K562 (cell line): ENCODE results near the gene C1orf146. TPM values are rescaled to one million over a fixed set of nuclear protein-coding genes. Genes with fewer than 3 reads are reported as not detected.

ENCODE experiments used
- ATAC-seq: fragments of 200-7000 bp; cut with Tn5 transposase; 3 replicates; pipeline ENCODE4 v1.9.1; 2020; ENCODE audit warnings: moderate library complexity
- BruUV-seq: library from RNA; stranded (reverse); fragments of 400-500 nt; replicated peaks from 2 replicates; lab custom pipeline; 2021; lab: Mats Ljungman, UMichigan
- CTCF ChIA-PET: fragments of 300-600 bp; formaldehyde crosslinking; extraction: SDS; loops from one replicate; lab custom pipeline; 2021; ENCODE audit warnings: low intra/inter-chr PET ratio; lab: Yijun Ruan, JAX
- POLR2A ChIA-PET: fragments of 300-600, 350-650 bp; sonication (Branson Sonifier 250); formaldehyde crosslinking; extraction: SDS; loops from one replicate; lab custom pipeline; 2021; ENCODE audit warnings: antibody characterized with exemption, inconsistent platforms; lab: Yijun Ruan, JAX
- DNase-seq, 4 experiments: peaks; one replicate each; pipeline versions ENCODE4 v3.0.0 to v3.0.0-alpha.2; 2011 to 2018; ENCODE audit warnings: low spot score in 3 of 4, mixed read lengths in 3 of 4; ENCODE audit errors: extremely low read depth in 1 of 4
- FAIRE-seq: peaks from 2 replicates; lab custom pipeline; 2011; peaks lifted over from hg19 to GRCh38; lab: Jason Lieb, UNC
- H2AFZ ChIP-seq: 2 replicates; pipeline ENCODE4 v1.6.0; 2011; ENCODE audit warnings: low read depth, low read length, control low read depth, inconsistent platforms
- H3K27ac ChIP-seq: fragments of 200-600 bp; 3 replicates; pipeline ENCODE4 v1.8.0; 2011; ENCODE audit warnings: low read depth, mild to moderate bottlenecking, control low read depth, inconsistent platforms, low read length, moderate library complexity, mixed read lengths; ENCODE audit errors: extremely low read depth
- H3K27me3 ChIP-seq, 2 experiments: fragments of 300-600 bp in 1 of 2; 2 replicates in 1 of 2; 3 replicates in 1 of 2; pipeline versions ENCODE4 v1.6.0 to v1.8.0; 2011; ENCODE audit warnings: inconsistent platforms in 2 of 2, low read length in 2 of 2, mild to moderate bottlenecking in 1 of 2, mixed read lengths in 1 of 2, moderate library complexity in 1 of 2; ENCODE audit not compliant: control insufficient read depth in 2 of 2, insufficient read depth in 2 of 2
- H3K36me3 ChIP-seq: fragments of 300-600 bp; 3 replicates; pipeline ENCODE4 v1.8.0; 2011; ENCODE audit warnings: mild to moderate bottlenecking, low read length, inconsistent platforms; ENCODE audit not compliant: control insufficient read depth, insufficient read depth
- H3K4me1 ChIP-seq, 2 experiments: fragments of 200-600 bp in 1 of 2; replicated peaks in 1 of 2; 2 replicates in 1 of 2; 3 replicates in 1 of 2; pipeline versions ENCODE4 v1.5.1 to v1.8.0; 2011; ENCODE audit warnings: inconsistent platforms in 2 of 2, low read length in 2 of 2, mild to moderate bottlenecking in 1 of 2, mixed read lengths in 1 of 2, moderate library complexity in 1 of 2; ENCODE audit not compliant: control insufficient read depth in 2 of 2, insufficient read depth in 2 of 2
- H3K4me2 ChIP-seq: 2 replicates; pipeline ENCODE4 v1.6.1; 2011; ENCODE audit warnings: low read length, control low read depth, inconsistent platforms, mixed read lengths; ENCODE audit not compliant: insufficient read depth
- H3K4me3 ChIP-seq: fragments of 200-600 bp; sonication (generic), shearing (Covaris generic); 2 replicates; pipeline ENCODE4 v1.5.1; 2016; ENCODE audit warnings: control low read depth, inconsistent platforms
- H3K79me2 ChIP-seq: fragments of 200-600 bp; 3 replicates; pipeline ENCODE4 v1.8.0; 2011; ENCODE audit warnings: low read length, inconsistent platforms; ENCODE audit not compliant: control insufficient read depth, insufficient read depth
- H3K9ac ChIP-seq, 2 experiments: 2 replicates each; pipeline versions ENCODE4 v1.6.0 to v1.6.1; 2011; ENCODE audit warnings: low read depth in 2 of 2, low read length in 2 of 2, control low read depth in 1 of 2, inconsistent platforms in 1 of 2, mild to moderate bottlenecking in 1 of 2, mixed read lengths in 1 of 2; ENCODE audit not compliant: insufficient read depth in 1 of 2
- H3K9me1 ChIP-seq: one replicate; pipeline ENCODE4 v1.6.0; 2011; ENCODE audit warnings: inconsistent platforms, mild to moderate bottlenecking, low read length, moderate library complexity; ENCODE audit not compliant: control insufficient read depth, insufficient read depth
- H3K9me3 ChIP-seq: replicated peaks from 2 replicates; pipeline ENCODE4 v1.5.1; 2011; ENCODE audit warnings: low read depth, low read length, inconsistent platforms; ENCODE audit not compliant: control insufficient read depth, insufficient read depth
- H4K20me1 ChIP-seq: replicated peaks from 2 replicates; pipeline ENCODE4 v1.6.1; 2011; ENCODE audit warnings: low read length, inconsistent platforms, mixed read lengths; ENCODE audit not compliant: control insufficient read depth, insufficient read depth
- KAT7 ChIP-seq: sonication (generic); formaldehyde crosslinking; IDR thresholded peaks from 2 replicates; pipeline ENCODE4 v1.8.0; 2022; ENCODE audit warnings: missing genetic modification reagents, mild to moderate bottlenecking, borderline replicate concordance
- MEIS2 ChIP-seq: fragments of 450-650 bp; IDR thresholded peaks from 2 replicates; pipeline ENCODE4 v1.6.1; 2014; ENCODE audit warnings: mild to moderate bottlenecking; ENCODE audit not compliant: partially characterized antibody
- WGBS: fragments of 100-300 bp; shearing (Covaris generic); methylation state at CpG from one replicate; pipeline ENCODE4 v1.1.6; 2016; ENCODE audit warnings: low coverage, mixed read lengths; ENCODE audit not compliant: insufficient coverage; ENCODE audit errors: missing lambda C conversion rate; 5-methylcytosine and 5-hydroxymethylcytosine counted together
- in situ Hi-C: fragments of 300-500 bp; cut with MboI; formaldehyde crosslinking; loops from 4 replicates; pipeline ENCODE4 v1.15.0; 2018; ENCODE audit warnings: inconsistent platforms, mixed read lengths
- intact Hi-C: fragments of 100-400 bp; cut with micrococcal nuclease; formaldehyde crosslinking; loops from 2 replicates; pipeline ENCODE4 v1.14.2; 2022
- polyA plus RNA-seq, 8 experiments: library from polyadenylated mRNA; depleted of rRNA in 4 of 8; stranded (reverse) in 5 of 8; unstranded in 3 of 8; fragments of >200 nt; fragmentation: Nextera tagmentation in 2 of 8; fragmentation: Illumina TruSeq in 1 of 8; extraction: Ambion mirVana in 2 of 8; extraction: Trizol in 1 of 8; gene quantifications; 2 replicates each; pipeline versions ENCODE4 v1.2.1 to v1.2.3, GENCODE V29; 2011 to 2014; ENCODE audit warnings: inconsistent platforms in 1 of 8, missing spikeins in 1 of 8
- total RNA-seq, 7 experiments: library from RNA; depleted of rRNA in 6 of 7; stranded (reverse); fragments of >200 nt in 6 of 7; fragmentation: Illumina TruSeq in 2 of 7; extraction: Trizol in 2 of 7; gene quantifications; 2 replicates each; pipeline versions ENCODE4 v1.2.1 to v1.2.3, GENCODE V29; 2011 to 2021; ENCODE audit warnings: low replicate concordance in 1 of 7
- TF ChIP-seq, protein P1 (sequence below), 3 experiments: fragments of 200-800 bp in 1 of 3; sonication (Bioruptor generic) in 1 of 3; sonication (generic) in 1 of 3; formaldehyde crosslinking in 1 of 3; IDR thresholded peaks; 2 replicates each; pipeline versions ENCODE4 v1.6.1 to v1.8.0; 2016 to 2022; ENCODE audit warnings: mild to moderate bottlenecking in 2 of 3, missing compliant biosample characterization in 2 of 3, missing genetic modification characterization in 2 of 3, missing genetic modification reagents in 1 of 3

Gene C1orf146
- total and polyA plus RNA-seq, 9 of the 15 experiments (the other 6 are each of a cell fraction or from before 2014, with no cell fraction given), result 0.10 TPM; not detected in 8

DNA sequence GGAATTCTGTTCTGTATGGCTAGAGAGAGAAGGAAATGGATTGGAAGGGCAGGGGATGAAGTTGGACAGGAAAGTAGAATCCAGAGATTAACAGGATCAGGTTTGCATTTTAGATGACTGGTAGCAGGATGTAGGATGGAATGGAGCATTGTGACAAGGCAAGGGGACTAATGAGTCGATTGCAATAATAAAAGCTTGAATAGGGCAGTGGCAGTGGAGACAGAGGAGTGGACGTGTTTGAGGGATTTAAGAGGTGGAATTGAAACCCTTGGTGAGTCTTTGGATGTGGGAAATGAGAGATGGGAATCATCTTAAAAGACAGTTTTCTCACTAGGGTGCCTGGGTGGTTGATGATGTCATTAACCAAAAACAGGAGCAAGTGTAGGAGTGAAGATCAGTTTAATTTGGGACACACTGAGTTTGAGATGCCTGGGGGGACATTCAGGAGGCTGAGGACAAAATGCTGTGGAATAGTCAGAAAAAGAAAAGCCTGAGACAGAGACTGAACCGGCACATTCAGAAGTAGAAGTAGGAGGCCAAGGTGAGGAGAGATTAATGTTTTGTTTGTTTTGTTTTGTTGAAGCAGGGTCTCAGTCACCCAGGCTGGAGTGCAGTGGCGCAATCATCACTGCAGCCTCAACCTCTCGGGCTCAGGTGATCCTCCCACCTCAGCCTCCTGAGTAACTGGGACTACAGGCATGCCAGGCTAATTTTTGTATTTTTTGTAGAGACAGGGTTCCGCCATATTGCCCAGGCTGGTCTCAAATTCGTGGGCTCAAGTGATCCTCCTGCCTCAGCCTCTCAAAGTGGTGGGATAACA, 29.1 kb upstream of the C1orf146 start:
- POLR2A ChIA-PET, result interaction anchor here (0.8 to 1.2 kb wide), 2 partner anchors 12 to 178 kb away, joined by 3 to 4 read pairs; no protein-coding TSS in a partner anchor
- TF ChIP-seq MEIS2 (peak; percentile 3), KAT7 (CRISPR knock-in tag) (no peak)
- TF ChIP-seq, protein P1, sequence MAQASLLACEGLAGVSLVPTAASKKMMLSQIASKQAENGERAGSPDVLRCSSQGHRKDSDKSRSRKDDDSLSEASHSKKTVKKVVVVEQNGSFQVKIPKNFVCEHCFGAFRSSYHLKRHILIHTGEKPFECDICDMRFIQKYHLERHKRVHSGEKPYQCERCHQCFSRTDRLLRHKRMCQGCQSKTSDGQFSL (CRISPR knock-in tag; IDR thresholded peaks at IDR 0.05), result no peak
- TF ChIP-seq, protein P1 (tag; IDR thresholded peaks at IDR 0.05), result no peak
- TF ChIP-seq, all 486 proteins: peak for 1
- Histone ChIP-seq H3K9me1 (no peaks in the 10 kb centered on the region), H3K36me3 (no peaks in the 10 kb centered on the region), H3K9ac (no peak overlapping the region), H3K4me3 (no peak overlapping the region), H3K4me1 (no peaks in the 10 kb centered on the region), H3K9me3 (no peaks in the 10 kb centered on the region), H4K20me1 (no peaks in the 10 kb centered on the region), H2AFZ (no peak overlapping the region), H3K79me2 (no peaks in the 10 kb centered on the region), H3K27ac (no peak overlapping the region), H3K4me2 (no peak overlapping the region), H3K27me3 (peaks cover 6 to 19% of the 10 kb centered on the region in 2 experiments)
- in situ Hi-C loops (no loop called here), intact Hi-C loops (loop anchor here (10.0 kb wide), 1 partner anchor 194 kb away; no protein-coding TSS in a partner anchor)
- ATAC-seq (no peak), DNase-seq (no peak), FAIRE-seq (no peak)
- BruUV-seq, result no TSS peak
- under 1% methylated on average over 7 of the region's 7 CpGs for WGBS
- CTCF ChIA-PET, result no interaction called here
